NCI-H146 treated with DMSO at 0.1 percent for 48 hours (cell line): ENCODE data around the gene ATP1A3.
A peak's percentile ranks its signal among the peaks of the same experiment; 100 is the strongest.
"Not testable (repeated sequence)": the region's sequence is repeated elsewhere in the genome, so short reads cannot be mapped to it uniquely, and the experiment has no call there.

Experiments used
- DNase-seq: peaks from one replicate; lab custom pipeline; 2025; ENCODE audit not compliant: unreplicated experiment; lab: John Stamatoyannopoulos, UW

ATP1A3 gene

GRCh38 chr19:42012747-42013146 lies 18.7 kb upstream of the ATP1A3 start:
- DNase-seq = not testable (repeated sequence)

DNA sequence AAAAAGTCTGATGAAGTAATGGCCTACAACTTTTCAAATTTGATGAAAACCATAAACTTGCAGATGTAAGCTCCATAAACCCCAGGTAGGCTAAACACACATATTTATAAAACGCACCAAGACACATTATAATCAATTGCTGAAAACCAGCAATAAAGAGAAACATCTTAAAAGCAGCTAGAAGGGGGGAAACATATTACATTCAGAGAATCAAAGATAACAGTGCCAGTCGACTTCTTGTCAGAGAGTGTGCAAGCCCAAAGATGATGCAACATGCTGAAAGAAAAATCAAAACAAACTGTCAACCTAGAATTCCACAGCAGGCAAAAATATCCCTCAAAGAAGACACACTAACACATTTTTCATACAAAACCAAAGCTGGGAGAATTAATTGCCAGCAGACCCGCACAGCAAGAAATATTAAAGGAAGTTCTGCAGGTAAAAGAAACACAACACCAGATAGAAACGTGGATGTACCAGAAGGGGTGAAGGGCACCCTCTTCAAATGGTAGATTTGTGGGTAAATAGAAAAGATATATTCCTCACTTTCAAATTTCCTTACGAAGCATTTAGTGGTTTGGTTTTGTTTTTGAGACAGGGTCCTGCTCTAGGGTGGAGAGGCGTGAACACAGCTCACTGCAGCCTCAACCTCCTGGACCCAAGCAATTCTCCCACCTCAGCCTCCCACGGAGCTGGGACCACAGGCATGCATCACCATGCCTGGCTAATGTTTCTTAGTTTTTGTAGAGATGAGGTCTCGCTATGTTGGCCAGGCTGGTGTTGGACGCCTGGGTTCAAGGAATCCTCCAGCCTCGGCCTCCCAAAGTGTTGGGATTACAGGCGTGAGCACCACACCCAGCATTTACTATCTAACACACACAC lies 16.5 kb upstream of the ATP1A3 start:
- DNase-seq = no peak

DNA sequence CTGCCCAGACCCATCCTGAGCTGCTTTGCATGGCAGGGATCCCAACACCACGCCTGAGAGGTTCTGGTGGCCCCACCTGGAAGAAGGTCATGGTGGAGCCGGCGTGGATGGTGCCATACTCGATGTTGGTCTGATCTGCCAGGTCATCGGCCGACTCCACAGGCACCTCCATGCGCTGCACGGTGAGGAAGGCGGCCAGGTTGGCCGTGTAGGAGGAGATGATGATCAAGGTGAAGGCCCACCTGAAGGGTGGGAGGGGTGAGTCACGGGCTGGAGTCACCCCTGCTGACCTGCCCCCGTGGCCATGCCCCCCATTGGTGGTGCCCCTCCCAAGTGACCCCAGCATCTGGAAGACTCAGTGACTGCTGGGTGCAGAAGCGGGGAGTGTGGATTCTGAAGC lies 12.5 kb upstream of the ATP1A3 start:
- DNase-seq = no peak

GRCh38 chr19:42005504-42005903 lies 11.5 kb upstream of the ATP1A3 start:
- DNase-seq = no peak

DNA sequence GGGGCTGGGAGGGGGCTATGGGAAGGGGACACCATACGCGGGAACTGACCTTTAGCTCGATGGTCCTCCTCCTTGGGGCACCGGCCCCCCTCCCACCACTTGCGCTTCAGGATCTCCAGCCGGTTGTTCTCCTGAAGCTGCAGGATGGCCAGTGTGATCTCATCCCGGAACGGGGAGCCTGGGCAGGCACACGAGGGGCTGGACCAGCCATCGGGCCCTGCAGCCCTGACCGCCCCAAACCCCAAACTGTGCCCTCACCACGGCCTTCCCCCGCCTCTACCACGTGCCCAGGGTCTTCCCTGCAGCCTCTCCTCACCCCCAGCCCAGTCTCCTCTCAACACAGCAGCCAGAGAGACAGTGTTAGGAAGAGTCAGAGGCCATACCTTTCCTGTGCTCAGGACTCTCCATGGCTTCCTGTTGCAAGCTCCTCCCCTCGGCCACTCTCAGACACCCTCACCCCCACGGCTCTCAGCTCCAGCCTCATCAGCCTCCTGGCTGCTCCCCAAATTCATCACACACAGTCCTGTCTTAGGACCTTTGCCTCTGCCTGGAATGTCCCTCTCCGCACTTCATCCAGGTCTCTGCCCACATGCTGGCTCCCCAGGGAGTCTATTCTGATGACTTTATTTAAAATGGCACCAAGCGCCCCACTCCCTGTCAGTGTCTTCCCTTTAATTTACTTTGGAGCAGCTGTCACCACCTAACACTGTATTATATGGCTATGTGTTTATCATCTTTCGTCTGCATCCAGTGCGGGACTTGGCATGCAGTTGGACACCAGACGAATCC lies 9.7 kb upstream of the ATP1A3 start:
- no peak for DNase-seq

- no peak for DNase-seq
These were observed 5.8 kb upstream of the ATP1A3 start for GRCh38 chr19:41999878-42000208.

- DNase-seq = peak; percentile 34
These were observed 5.2 kb upstream of the ATP1A3 start for GRCh38 chr19:41999071-41999877.

DNA sequence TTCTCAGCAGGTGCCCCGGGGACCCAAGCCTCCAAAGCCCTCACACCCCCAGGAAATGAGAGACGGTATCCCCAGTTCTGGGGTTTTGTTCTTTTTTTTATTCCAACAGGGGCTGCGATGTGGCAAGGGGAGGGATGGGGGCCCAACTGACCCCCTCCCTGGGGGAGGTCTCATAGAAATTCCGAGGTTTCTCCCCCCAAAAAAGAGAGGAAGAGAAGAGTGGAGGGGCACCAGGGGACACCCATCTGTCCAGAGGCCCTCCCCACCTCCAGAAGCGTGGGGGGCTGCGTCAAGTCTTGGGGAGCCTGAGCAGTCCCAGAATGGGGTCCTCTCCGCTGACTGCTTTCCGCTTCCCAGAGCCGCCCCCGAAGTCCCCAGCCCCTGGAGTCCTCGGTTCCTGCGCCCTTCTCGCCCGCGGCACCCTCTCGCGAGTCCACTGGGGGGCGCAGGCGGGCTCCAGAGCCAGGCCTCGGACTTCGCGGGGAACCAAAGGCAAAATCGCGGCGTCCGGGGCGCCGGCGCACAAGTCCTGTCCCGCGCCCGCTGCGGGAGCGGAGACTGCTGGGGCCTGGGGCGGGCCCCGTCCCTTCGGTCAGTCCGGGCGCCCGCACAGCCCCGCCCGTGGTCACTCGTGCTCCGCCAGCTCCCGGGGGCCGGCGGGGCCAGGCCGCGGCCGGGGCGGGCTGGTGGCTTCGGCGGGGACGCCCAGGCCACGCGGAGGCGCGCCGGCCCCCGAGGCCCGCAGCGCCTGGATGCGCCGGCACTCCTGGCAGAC lies 4.4 kb upstream of the ATP1A3 start:
- peak; percentile 11 for DNase-seq

GRCh38 chr19:41997851-41998229 lies 3.8 kb upstream of the ATP1A3 start:
- peak; percentile 13 for DNase-seq

GRCh38 chr19:41997121-41997850 lies 3.3 kb upstream of the ATP1A3 start:
- no peak for DNase-seq

GRCh38 chr19:41995959-41996797 lies 2.1 kb upstream of the ATP1A3 start:
- no peak for DNase-seq

DNA sequence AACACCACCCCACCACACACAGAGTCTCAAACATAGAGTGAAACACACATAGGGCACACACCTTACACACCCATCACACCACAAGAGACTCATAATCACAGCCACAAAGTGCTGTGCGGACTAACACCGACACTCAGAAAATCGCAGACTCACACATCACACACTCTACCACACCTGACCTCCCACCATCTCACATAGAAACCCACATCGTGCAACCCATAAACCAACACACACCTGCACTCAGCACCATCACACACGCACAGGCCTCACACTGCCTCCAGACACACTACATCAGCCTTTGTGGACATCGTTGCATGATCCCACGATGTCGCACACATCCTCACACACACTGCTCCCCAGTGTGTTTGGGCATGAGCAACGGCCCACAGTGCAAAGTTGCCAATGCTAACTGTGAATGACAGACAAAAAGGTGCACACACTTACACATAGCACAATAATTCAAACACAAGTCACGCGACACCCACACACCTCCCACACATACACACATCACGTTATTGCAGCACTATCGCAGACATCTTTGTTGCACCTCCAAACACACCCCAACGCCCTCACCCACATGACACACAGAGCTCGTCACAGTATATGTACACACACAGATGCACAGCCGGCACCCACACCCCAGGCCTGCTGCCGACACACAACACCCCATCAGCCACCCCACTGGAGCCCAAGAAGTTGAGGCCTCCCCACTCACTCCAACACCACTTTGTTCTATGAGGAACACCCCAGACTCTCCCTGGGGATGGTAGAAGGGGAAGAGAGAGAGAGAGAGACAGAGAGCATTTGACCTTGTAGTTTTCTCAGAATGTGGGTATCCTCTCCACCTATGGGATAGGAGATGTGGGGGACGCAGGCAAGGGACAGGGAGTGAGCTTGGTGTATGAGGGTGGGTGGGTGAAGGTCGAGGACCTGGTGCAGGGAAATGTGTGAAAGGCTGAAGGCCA lies 1.2 kb upstream of the ATP1A3 start:
- no peak for DNase-seq

- no peak for DNase-seq
These were observed 516 bp upstream of the ATP1A3 start for GRCh38 chr19:41994521-41994971.

- DNase-seq = not testable (repeated sequence)
These were observed 2.0 kb downstream of the ATP1A3 start for GRCh38 chr19:41991925-41992569.

GRCh38 chr19:41991025-41991424 lies 3.0 kb downstream of the ATP1A3 start:
- no peak for DNase-seq

- no peak for DNase-seq
These were observed 3.4 kb downstream of the ATP1A3 start for GRCh38 chr19:41990615-41991014.

DNA sequence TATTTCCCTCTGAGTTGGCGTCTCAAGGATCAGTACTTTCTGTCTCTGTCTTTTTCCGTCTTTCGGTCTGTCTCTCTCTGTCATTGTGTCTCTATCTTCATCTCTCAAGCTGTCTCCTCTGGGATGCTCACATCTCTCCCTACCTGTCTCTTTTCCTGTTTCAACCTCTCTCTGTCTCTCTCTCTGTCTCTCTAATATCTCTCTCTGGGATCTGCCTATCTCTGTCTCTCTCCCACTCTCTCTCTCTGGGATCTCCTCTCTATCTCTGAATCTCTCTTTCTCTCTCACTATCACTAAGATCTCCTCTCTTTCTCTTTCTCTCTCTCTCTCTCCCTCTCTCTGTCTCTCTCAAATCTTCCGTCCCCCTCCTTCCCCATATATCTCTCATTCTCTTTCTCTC lies 4.0 kb downstream of the ATP1A3 start:
- no peak for DNase-seq
